ENCODE results near the gene SRPK2. TPM values are rescaled to one million over a fixed set of nuclear protein-coding genes. Genes with fewer than 3 reads are reported as not detected.

The SRPK2 gene
- total and polyA plus RNA-seq, 12 donors: 10.5 to 40.4 (median 35.1) TPM

GRCh38 chr7:105098863-105099515 is 289.7 kb downstream of the SRPK2 start:
- H3K4me1 ChIP-seq: peaks cover 0 to 45% (median 19%) of the 10 kb centered on the region in 9 donors
- peak overlapping the region in 1 of 10 donors; percentile 17 for H3K27ac ChIP-seq
- no peak overlapping the region for H3K4me3 ChIP-seq
- no peaks in the 10 kb centered on the region for H3K9me3 ChIP-seq
- no peak for DNase-seq
- peak in 1 of 8 donors; percentile 32 for ATAC-seq
- no peak for TF ChIP-seq CTCF (IDR thresholded peaks at IDR 0.05)
- intact Hi-C loops (cut with DNase I): loop anchor here in 1 of 10 donors (10.0 kb wide), 1 partner anchor 114 kb away; no protein-coding TSS in a partner anchor
- 74 to 77% methylated on average over 2 of the region's 2 CpGs for WGBS, 2 donors
- no peaks in the 10 kb centered on the region for H3K27me3 ChIP-seq
- H3K36me3 ChIP-seq: peaks cover 0 to 100% (median 18%) of the 10 kb centered on the region in 9 donors

DNA sequence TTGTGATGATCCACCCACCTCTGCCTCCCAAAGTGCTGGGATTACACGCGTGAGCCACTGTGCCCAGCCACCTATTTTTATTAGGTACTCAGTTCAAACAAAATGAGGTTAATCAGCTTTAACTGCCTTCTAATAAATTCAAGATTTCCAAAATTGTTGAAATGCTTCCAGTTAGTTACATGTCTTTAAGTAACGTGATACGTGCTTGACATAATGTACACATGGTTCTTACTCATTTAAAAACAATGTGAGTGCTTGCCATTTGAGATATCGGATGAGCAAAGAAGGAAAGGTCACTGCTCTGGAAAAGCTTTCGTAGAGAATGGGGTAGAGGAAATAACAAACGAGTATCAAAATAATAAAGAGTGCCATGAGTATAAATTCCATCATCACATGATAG is 291.1 kb downstream of the SRPK2 start:
- TF ChIP-seq CTCF (IDR thresholded peaks at IDR 0.05): no peak
- intact Hi-C loops (cut with DNase I): loop anchor here in 1 of 10 donors (10.0 kb wide), 1 partner anchor 113 kb away; no protein-coding TSS in a partner anchor
- no peaks in the 10 kb centered on the region for H3K27me3 ChIP-seq
- 55 to 60% methylated on average over 7 of the region's 7 CpGs for WGBS, 2 donors
- no peak overlapping the region for H3K4me3 ChIP-seq
- H3K27ac ChIP-seq: peak overlapping the region in 8 of 10 donors; percentile 0 to 55 (median 25)
- ATAC-seq (peak in 5 of 8 donors; percentile 34 to 59 (median 48)), DNase-seq (no peak)
- peaks cover 0 to 100% (median 14%) of the 10 kb centered on the region in 9 donors for H3K36me3 ChIP-seq
- H3K9me3 ChIP-seq: no peaks in the 10 kb centered on the region
- H3K4me1 ChIP-seq: peaks cover 0 to 36% (median 12%) of the 10 kb centered on the region in 9 donors

GRCh38 chr7:105096306-105096705 is 292.4 kb downstream of the SRPK2 start:
- Histone ChIP-seq H3K4me1 (peaks cover 0 to 25% (median 6%) of the 10 kb centered on the region in 9 donors), H3K4me3 (no peak overlapping the region), H3K9me3 (no peaks in the 10 kb centered on the region), H3K27me3 (no peaks in the 10 kb centered on the region), H3K36me3 (peaks cover 0 to 100% (median 27%) of the 10 kb centered on the region in 9 donors), H3K27ac (peak overlapping the region in 2 of 10 donors; percentile 10 to 32)
- WGBS, 2 donors: 92 to 96% methylated on average over 3 of the region's 3 CpGs
- intact Hi-C loops (cut with DNase I): loop anchor here in 1 of 10 donors (10.0 kb wide), 1 partner anchor 112 kb away; no protein-coding TSS in a partner anchor
- no peak for TF ChIP-seq CTCF (IDR thresholded peaks at IDR 0.05)
- DNase-seq: no peak
- ATAC-seq: no peak

DNA sequence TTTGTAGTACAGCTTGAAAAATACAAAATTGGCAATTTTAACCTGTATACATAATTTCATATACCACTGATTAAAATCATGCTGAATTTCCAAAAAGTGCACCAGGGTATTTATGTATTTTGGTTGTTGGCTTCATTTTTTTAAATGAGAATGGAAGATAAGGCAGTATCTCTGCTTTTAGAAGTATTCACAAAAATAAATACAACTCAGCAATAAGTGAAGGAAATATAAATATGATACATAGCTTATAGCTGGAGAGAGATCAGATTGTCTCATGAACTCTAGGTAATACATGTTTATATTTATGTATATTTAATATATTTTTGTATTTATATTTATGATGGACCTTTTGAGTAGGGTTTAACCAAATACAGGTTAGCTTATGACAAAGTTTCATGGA is 293.8 kb downstream of the SRPK2 start:
- intact Hi-C loops (cut with DNase I): loop anchor here in 1 of 10 donors (10.0 kb wide), 1 partner anchor 110 kb away; no protein-coding TSS in a partner anchor
- Histone ChIP-seq H3K36me3 (peaks cover 0 to 100% (median 36%) of the 10 kb centered on the region in 9 donors), H3K4me3 (no peak overlapping the region), H3K4me1 (peaks cover 0 to 22% (median 8%) of the 10 kb centered on the region in 9 donors), H3K9me3 (no peaks in the 10 kb centered on the region), H3K27ac (no peak overlapping the region), H3K27me3 (no peaks in the 10 kb centered on the region)
- TF ChIP-seq CTCF (IDR thresholded peaks at IDR 0.05): no peak
- DNase-seq (no peak), ATAC-seq (no peak)

Data from heart right ventricle (tissue), 16 donors.